T-helper 22 cell (primary cell): Measurements from ENCODE around the gene PPP1R10.
A peak's percentile ranks its signal among the peaks of the same experiment; 100 is the strongest.

Experiments used
- DNase-seq: peaks from one replicate; pipeline ENCODE4 v3.0.0-alpha.2; 2020; ENCODE audit warnings: low read depth

PPP1R10 gene

DNA sequence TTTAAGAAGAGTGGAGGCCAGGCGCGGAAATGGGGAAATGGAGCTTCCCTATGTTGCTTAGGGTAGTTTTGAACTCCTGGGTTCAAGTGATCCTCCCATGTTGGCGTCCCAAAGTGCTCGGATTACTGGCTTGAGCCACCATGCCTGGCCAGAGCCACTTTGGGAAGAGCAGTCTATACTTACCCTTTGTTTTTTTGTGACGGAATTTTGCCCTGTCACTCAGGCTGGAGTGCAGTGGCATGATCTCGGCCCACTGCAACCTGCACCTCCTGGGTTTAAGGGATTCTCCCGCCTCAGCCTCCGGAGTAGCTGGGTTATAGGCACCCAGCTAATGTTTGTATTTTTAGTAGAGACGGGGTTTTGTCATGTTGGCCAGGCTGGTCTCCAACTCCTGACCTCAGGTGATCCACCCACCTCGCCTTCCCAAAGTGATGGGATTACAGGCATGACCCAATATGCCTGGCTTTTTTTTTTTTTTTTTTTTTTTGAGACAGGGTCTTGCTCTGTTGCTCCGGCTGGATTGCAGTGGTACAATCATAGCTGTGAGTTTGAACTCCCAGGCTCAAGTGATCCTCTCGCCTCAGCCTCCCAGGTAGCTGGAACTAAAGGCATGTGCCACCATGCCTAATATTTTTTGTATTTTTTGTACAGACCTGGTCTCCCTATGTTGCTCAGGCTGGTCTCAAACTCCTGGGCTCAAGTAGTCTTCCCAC, 18.0 kb downstream of the PPP1R10 start:
- no peak for DNase-seq

- DNase-seq, result peak; percentile 46
These were observed 19.5 kb downstream of the PPP1R10 start for GRCh38 chr6:30597315-30598144.

- no peak for DNase-seq
These were observed 24.8 kb downstream of the PPP1R10 start for GRCh38 chr6:30592287-30592686.

DNA sequence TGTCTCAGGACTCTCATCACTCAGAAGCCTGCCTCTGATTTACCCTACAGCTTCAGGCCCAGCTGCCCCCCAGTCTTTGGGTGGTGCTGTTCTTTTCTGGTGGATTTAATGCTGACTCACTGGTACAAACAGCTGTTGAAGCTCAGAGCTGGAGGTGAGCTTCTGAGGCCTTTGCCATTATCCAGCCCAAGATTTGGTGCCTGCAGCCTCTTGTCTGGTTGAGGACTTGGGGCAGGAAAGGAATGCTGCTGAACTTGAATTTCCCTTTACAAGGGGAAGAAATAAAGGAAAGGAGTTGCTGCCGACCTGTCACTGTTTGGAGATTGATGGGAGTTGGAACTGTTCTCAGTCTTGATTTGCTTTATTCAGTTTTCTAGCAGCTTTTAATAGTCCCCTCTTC, 26.0 kb downstream of the PPP1R10 start:
- DNase-seq, result no peak

- DNase-seq, result no peak
These were observed 26.5 kb downstream of the PPP1R10 start for GRCh38 chr6:30590509-30590908.

GRCh38 chr6:30589754-30590358, 27.2 kb downstream of the PPP1R10 start:
- DNase-seq, result no peak

DNA sequence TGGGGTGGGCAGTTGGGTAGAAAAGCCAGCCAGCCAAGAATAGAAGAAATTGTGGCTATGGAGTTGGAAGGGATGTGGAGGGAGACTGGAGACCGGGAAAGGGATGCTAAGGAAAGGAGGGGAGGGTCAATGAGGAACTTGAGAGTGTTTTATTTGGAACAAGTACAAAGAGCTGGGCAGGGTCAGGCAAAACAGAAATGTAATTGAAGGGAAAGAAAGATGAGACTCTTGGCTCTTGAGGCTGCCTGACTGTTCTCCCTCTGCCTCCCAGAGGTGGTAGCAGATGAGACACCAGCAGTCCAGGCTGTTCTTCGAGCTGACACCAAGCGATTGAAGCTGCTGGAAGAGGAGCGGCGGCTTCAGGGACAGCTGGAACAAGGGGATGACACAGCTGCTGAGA, 33.1 kb downstream of the PPP1R10 start:
- no peak for DNase-seq

DNA sequence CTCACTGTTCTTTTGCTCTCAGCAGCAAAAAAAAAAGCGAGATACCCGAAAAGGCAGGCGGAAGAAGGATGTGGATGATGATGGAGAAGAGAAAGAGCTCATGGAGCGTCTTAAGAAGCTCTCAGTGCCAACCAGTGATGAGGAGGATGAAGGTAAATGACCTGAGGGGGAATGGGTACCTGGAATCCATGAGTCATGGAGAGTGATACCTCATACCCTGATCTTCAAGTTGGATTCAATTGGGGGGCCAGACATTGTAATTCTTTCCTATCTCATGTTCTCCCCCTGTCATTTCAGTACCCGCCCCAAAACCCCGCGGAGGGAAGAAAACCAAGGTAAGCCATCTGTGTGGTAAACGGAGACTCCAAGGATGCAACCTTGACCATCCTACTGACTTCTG, 39.0 kb downstream of the PPP1R10 start:
- no peak for DNase-seq

- DNase-seq, result no peak
These were observed 43.9 kb downstream of the PPP1R10 start for GRCh38 chr6:30573113-30573512.

DNA sequence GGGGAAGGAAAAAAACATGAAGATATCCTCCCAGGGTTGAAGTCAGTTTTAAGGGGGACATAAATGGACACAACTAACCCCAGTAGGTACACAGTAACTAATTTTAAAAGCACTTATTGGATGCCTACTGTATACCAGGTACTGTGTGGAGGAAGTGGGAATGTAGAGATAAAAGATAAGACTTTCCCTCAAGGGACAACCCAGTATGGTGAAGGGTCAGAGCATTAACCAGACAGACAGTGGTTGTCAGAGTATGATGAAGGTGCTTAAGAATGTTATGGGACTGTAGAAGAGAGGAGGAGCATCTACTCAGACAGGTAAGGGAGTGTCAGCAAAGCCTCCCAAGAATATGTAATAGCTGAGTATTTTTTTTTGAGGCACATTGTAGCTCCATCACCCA, 44.9 kb downstream of the PPP1R10 start:
- no peak for DNase-seq

- no peak for DNase-seq
These were observed 45.3 kb downstream of the PPP1R10 start for GRCh38 chr6:30571762-30572082.

DNA sequence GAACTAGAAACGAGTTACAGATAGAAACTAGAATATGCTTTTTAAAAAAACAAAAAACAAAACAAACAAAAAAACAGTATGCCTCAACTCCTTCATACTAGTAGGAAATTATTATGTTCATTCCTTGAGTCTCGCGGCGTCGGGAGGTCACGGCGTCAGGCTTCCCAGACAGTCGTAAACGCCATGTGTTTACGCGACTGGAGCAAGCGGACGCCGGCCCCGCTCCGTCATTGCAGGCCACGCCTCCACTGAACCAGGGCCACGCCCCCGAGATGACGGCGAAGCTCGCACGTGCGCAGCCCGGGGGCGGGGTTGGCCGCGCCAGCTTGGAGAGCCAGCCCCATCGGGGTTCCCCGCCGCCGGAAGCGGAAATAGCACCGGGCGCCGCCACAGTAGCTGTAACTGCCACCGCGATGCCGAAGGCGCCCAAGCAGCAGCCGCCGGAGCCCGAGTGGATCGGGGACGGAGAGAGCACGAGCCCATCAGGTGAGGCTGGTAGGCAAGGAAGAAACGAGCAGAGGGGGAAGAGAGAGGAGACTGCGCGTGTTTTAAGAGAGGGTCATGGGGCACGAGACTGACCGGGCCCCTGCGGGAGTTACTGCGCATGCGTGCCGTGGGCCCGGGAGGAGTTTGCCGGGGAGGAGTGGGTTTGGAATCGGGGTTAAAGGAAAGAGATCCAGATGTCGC, 45.8 kb downstream of the PPP1R10 start, which contains the start of gene ABCF1:
TSS of gene ABCF1 (plus strand) at position 368 of the 687 bp plus-strand sequence. CDS start at position 414, 46 bp downstream.
- DNase-seq, result peak; percentile 97

DNA sequence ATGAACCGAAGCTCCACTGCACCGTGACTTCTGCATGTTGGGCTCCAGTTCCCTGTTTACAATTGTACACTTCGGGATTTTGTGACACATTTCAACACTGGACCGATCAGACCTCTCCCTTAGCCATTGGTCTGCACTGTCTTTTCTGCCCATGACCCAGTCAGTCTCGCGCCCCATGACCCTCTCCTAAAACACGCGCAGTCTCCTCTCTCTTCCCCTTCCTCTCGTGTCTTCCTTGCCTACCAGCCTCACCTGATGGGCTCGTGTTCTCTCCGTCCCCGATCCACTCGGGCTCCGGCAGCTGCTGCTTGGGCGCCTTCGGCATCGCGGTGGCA, 46.3 kb downstream of the PPP1R10 start:
- DNase-seq, result no peak

- no peak for DNase-seq
These were observed 46.8 kb downstream of the PPP1R10 start for GRCh38 chr6:30570263-30570662.

- DNase-seq, result no peak
These were observed 48.8 kb downstream of the PPP1R10 start for GRCh38 chr6:30568245-30568644.

GRCh38 chr6:30565772-30566171, 51.3 kb downstream of the PPP1R10 start:
- no peak for DNase-seq

DNA sequence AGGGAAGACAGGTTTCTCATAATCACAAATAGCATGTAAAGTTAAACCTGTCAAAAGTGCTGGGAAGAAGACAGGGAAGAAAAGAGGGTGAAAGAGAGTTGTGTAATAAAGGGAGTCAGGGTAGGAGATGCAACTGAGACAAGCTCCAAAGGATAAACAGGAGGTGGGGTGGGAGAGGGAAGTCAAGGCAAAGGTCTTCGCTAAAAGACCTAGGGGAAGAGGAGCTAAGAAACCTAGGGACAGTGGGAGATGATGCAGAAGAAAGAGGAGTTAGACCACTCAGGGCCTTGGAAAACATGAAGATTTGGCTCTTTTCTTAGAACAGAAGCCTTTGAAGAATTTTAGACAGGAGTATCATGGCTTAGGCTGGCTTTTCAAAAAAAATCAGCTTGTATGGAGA, 52.9 kb downstream of the PPP1R10 start:
- DNase-seq, result no peak

GRCh38 chr6:30562470-30563425, 54.3 kb downstream of the PPP1R10 start:
- DNase-seq, result no peak

DNA sequence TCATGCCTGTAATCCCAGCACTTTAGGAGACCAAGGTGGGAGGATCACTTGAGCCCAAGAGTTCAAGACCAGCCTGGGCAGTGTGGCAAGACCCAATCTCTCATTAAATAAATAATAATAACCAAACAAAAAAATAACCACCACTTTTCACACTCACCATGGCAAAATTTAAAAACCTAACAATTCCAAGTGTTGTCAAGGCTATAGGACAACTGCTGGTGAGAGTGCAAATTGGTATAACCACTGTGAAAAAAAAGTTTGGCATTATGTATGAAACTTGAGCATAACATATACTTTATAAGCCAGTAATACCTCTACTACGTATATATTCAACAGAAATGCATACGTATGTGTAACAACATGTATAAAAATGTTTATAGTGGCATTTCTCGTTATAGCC, 56.1 kb downstream of the PPP1R10 start:
- no peak for DNase-seq

GRCh38 chr6:30557683-30557981, 59.4 kb downstream of the PPP1R10 start:
- DNase-seq, result no peak

- DNase-seq, result peak; percentile 83
These were observed 59.9 kb downstream of the PPP1R10 start, which contains the start of gene PRR3 for GRCh38 chr6:30556906-30557682. PRR3 (plus strand) TSS chr6:30557295; CDS start chr6:30557345, 50 bp downstream.
